HepG2 (cell line): ENCODE data around the gene SUPT6H. TPM values are rescaled to one million over a fixed set of nuclear protein-coding genes. Genes with fewer than 3 reads are reported as not detected.
A peak's percentile ranks its signal among the peaks of the same experiment; 100 is the strongest.

Source experiments
- ATAC-seq: fragments of 200-7000 bp; cut with Tn5 transposase; 3 replicates; pipeline ENCODE4 v1.9.1; 2020; ENCODE audit warnings: mild to moderate bottlenecking, moderate library complexity
- BruUV-seq: library from RNA; stranded (reverse); fragments of 400-500 nt; replicated peaks from 2 replicates; lab custom pipeline; 2021; lab: Mats Ljungman, UMichigan
- CTCF ChIA-PET: fragments of 300-600 bp; formaldehyde crosslinking; extraction: SDS; loops from one replicate; lab custom pipeline; 2021; ENCODE audit warnings: low total read pairs, inconsistent platforms, low intra/inter-chr PET ratio; lab: Yijun Ruan, JAX
- POLR2A ChIA-PET: fragments of 350-600 bp; sonication (Branson Sonifier 250); formaldehyde crosslinking; loops from one replicate; lab custom pipeline; 2020; ENCODE audit warnings: antibody characterized with exemption, inconsistent platforms; lab: Yijun Ruan, JAX
- DNase-seq: peaks from one replicate; pipeline ENCODE4 v3.0.0-alpha.2; 2015; ENCODE audit warnings: low spot score
- FAIRE-seq: peaks from 3 replicates; lab custom pipeline; 2011; peaks lifted over from hg19 to GRCh38; lab: Jason Lieb, UNC
- H2AFZ ChIP-seq: one replicate; pipeline ENCODE4 v1.6.1; 2011; ENCODE audit warnings: low read length, inconsistent platforms
- H3K27ac ChIP-seq: fragments of 300-600 bp; 3 replicates; pipeline ENCODE4 v1.8.0; 2011; ENCODE audit warnings: mixed run types, mild to moderate bottlenecking, mixed read lengths, low read length, inconsistent platforms; ENCODE audit not compliant: insufficient read depth; ENCODE audit errors: extremely low read length
- H3K27me3 ChIP-seq, 2 experiments: fragments of 200-600 bp in 1 of 2; 2 replicates in 1 of 2; 3 replicates in 1 of 2; pipeline versions ENCODE4 v1.6.0 to v1.8.0; 2011; ENCODE audit warnings: low read length in 2 of 2, mild to moderate bottlenecking in 2 of 2, moderate library complexity in 2 of 2, inconsistent platforms in 1 of 2; ENCODE audit not compliant: insufficient read depth in 2 of 2, control insufficient read depth in 1 of 2
- H3K36me3 ChIP-seq, 2 experiments: fragments of 200-600 bp in 1 of 2; replicated peaks in 1 of 2; 2 replicates in 1 of 2; 3 replicates in 1 of 2; pipeline versions ENCODE4 v1.5.1 to v1.8.0; 2011; ENCODE audit warnings: low read length in 2 of 2, inconsistent platforms in 1 of 2; ENCODE audit not compliant: insufficient read depth in 2 of 2, control insufficient read depth in 1 of 2
- H3K4me1 ChIP-seq: 2 replicates; pipeline ENCODE4 v1.5.1; 2012; ENCODE audit warnings: low read length, inconsistent platforms; ENCODE audit not compliant: insufficient read depth
- H3K4me2 ChIP-seq: 2 replicates; pipeline ENCODE4 v1.6.0; 2011; ENCODE audit warnings: low read depth, low read length, inconsistent platforms
- H3K4me3 ChIP-seq, 3 experiments: fragments of 200-600 bp in 1 of 3; sonication (generic), shearing (Covaris generic) in 1 of 3; replicated peaks in 1 of 3; 2 replicates each; pipeline ENCODE4 v1.5.1; 2011 to 2016; ENCODE audit warnings: low read length in 3 of 3, inconsistent platforms in 2 of 3, low read depth in 2 of 3, mild to moderate bottlenecking in 2 of 3, control low read depth in 1 of 3, mixed read lengths in 1 of 3; ENCODE audit not compliant: insufficient read depth in 1 of 3
- H3K79me2 ChIP-seq: one replicate; pipeline ENCODE4 v1.6.1; 2011; ENCODE audit warnings: low read length, inconsistent platforms; ENCODE audit not compliant: insufficient read depth
- H3K9ac ChIP-seq: 2 replicates; pipeline ENCODE4 v1.6.0; 2011; ENCODE audit warnings: mild to moderate bottlenecking, low read depth, low read length, inconsistent platforms; ENCODE audit not compliant: insufficient read depth
- H3K9me3 ChIP-seq: 2 replicates; pipeline ENCODE4 v1.5.1; 2012; ENCODE audit warnings: mild to moderate bottlenecking, low read length
- H4K20me1 ChIP-seq: 2 replicates; pipeline ENCODE4 v1.6.0; 2011; ENCODE audit warnings: inconsistent platforms, mild to moderate bottlenecking, low read length, moderate library complexity; ENCODE audit not compliant: insufficient read depth
- ETS1 ChIP-seq: sonication (generic); formaldehyde crosslinking; IDR thresholded peaks from 2 replicates; pipeline ENCODE4 v1.4.0; 2020; ENCODE audit warnings: missing genetic modification reagents
- TAF1 ChIP-seq: sonication (generic); formaldehyde crosslinking; IDR thresholded peaks from 2 replicates; pipeline ENCODE4 v1.4.0; 2020; ENCODE audit warnings: missing genetic modification reagents
- ZMYM2 ChIP-seq: sonication (generic); formaldehyde crosslinking; IDR thresholded peaks from 2 replicates; pipeline ENCODE4 v1.8.0; 2022; ENCODE audit warnings: mild to moderate bottlenecking, missing genetic modification reagents
- ZNF646 ChIP-seq: sonication (generic); formaldehyde crosslinking; IDR thresholded peaks from 2 replicates; pipeline ENCODE4 v1.9.0; 2021; ENCODE audit warnings: mild to moderate bottlenecking, missing genetic modification reagents
- WGBS: methylation state at CpG from one replicate; pipeline ENCODE4 v1.1.6; 2017; ENCODE audit warnings: low lambda C conversion rate; 5-methylcytosine and 5-hydroxymethylcytosine counted together
- in situ Hi-C: cut with HindIII; loops from 2 replicates; pipeline ENCODE4 v1.10.0; 2017; ENCODE audit warnings: low pct_unique_long_range_greater_than_20kb; ENCODE audit not compliant: extremely low pct_ligation_motif_present
- intact Hi-C: fragments of 100-400 bp; cut with micrococcal nuclease; formaldehyde crosslinking; loops from one replicate; pipeline ENCODE4 v1.10.0; 2022; ENCODE audit not compliant: unreplicated experiment
- polyA plus RNA-seq, 8 experiments: library from polyadenylated mRNA; depleted of rRNA in 3 of 8; stranded (reverse) in 7 of 8; unstranded in 1 of 8; fragments of >200 nt; fragmentation: Illumina TruSeq in 4 of 8; extraction: Trizol in 4 of 8; gene quantifications; 2 replicates each; pipeline versions ENCODE4 v1.2.1 to v1.2.3, GENCODE V29; 2011 to 2016; ENCODE audit warnings: low read depth in 4 of 8, missing spikeins in 1 of 8, mixed read lengths in 1 of 8; ENCODE audit not compliant: insufficient read depth in 1 of 8
- total RNA-seq, 5 experiments: library from RNA; depleted of rRNA; stranded (reverse); fragments of >200 nt; fragmentation: Illumina TruSeq; extraction: Trizol; gene quantifications; 2 replicates each; pipeline ENCODE4 v1.2.3, GENCODE V29; 2016; ENCODE audit warnings: low read depth in 1 of 5
- TF ChIP-seq, protein P1 (sequence below): IDR thresholded peaks from 2 replicates; pipeline ENCODE4 v1.6.1; 2016; ENCODE audit warnings: control low read depth
- TF ChIP-seq, protein P2 (sequence below): sonication (generic); formaldehyde crosslinking; conservative IDR thresholded peaks from 2 replicates; pipeline ENCODE4 v1.4.0; 2020; ENCODE audit warnings: missing genetic modification reagents
- TF ChIP-seq, protein P3 (sequence below): sonication (generic); formaldehyde crosslinking; conservative IDR thresholded peaks from 2 replicates; pipeline ENCODE4 v1.8.0; 2022; ENCODE audit warnings: mild to moderate bottlenecking, moderate library complexity, missing genetic modification reagents

Gene SUPT6H
- total and polyA plus RNA-seq, 2 of the 13 experiments (the other 11 are each of a cell fraction or from before 2014, with no cell fraction given): 32.7 to 39.9 TPM

DNA sequence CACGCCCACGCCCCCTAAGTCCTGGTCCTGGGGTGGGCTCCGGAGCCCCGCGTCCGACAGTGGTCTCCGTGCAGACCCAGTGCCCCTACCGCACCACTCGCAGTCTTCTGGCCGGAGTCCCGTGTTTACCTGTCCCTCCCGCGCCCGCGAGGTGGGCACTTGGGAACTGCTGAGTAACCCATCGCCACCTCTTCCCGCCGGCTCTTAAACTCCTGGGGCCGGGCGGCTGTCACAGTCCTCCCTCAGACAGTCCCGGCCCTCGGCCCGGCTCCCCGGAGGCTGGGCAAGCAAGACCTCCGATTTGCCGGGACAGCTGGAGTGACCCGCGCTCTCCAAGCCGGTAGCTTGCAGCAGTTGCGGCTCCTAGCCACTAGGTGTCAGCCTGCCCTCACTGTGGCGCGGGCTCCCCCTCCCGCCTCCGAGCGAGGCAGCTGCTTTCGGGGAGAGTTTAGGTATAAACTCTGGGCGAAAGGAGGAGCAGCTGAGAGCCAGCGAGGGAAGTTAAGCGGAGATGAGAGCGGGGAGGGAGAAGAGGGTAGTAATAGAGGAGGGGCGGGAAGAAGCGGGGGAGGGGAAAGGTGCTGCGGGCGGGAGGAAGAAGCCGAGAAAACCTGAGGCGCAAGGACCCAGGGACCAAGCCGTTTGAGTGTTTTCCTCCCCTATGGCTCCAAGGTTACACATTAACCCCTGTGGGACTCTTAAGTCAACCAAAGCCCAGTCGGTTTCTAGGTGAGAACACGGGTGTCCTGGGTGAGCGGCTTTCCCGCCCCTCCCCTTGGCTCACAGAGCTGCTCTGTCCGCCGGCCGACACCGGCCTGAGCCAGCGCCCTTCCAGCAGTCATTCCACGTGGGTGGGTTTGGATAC lies 64.9 kb downstream of the SUPT6H start:
- peak; percentile 96 for DNase-seq
- Histone ChIP-seq H3K4me2 (peak overlapping the region; percentile 90), H3K27me3 (no peaks in the 10 kb centered on the region; a peak in 1 of 5 replicates), H4K20me1 (peaks cover 29% of the 10 kb centered on the region), H3K79me2 (peaks cover 19% of the 10 kb centered on the region), H3K4me1 (peaks cover 53% of the 10 kb centered on the region), H3K4me3 (peak overlapping the region; percentile 73 to 90 (median 87)), H2AFZ (no peak overlapping the region), H3K27ac (peak overlapping the region; percentile 88), H3K9me3 (no peaks in the 10 kb centered on the region), H3K9ac (peak overlapping the region; percentile 79), H3K36me3 (peaks cover 7 to 26% of the 10 kb centered on the region in 2 experiments; a peak in 4 of 5 replicates)
- FAIRE-seq: peak; percentile 71
- intact Hi-C loops: loop anchor here (1.0 to 2.0 kb wide), 3 partner anchors 23 to 42 kb away; no protein-coding TSS in a partner anchor
- ATAC-seq: peak; percentile 51
- BruUV-seq: no TSS peak
- ChIA-PET POLR2A (interaction anchor here (0.6 to 8.7 kb wide), 32 partner anchors 7 to 239 kb away, joined by 3 to 590 read pairs (median 5); partner anchors contain the start of genes BLTP2, DHRS13, ERAL1 and FAM222B), CTCF (interaction anchor here (0.8 to 5.0 kb wide), 7 partner anchors 17 to 190 kb away, joined by 3 to 142 read pairs (median 4); partner anchors contain the start of genes DHRS13 and TRAF4)
- under 1% methylated on average over 40 of the region's 57 CpGs for WGBS
- in situ Hi-C loops: loop anchor here (25.0 kb wide), 1 partner anchor 385 kb away; no protein-coding TSS in a partner anchor
- no peak for TF ChIP-seq ETS1 (CRISPR knock-in tag)
- no peak for TF ChIP-seq ZNF646 (CRISPR knock-in tag)
- TF ChIP-seq ZMYM2: no peak
- TF ChIP-seq TAF1 (CRISPR knock-in tag): peak; percentile 14; the same call in 1 of the 2 replicates
- TF ChIP-seq, protein P1, sequence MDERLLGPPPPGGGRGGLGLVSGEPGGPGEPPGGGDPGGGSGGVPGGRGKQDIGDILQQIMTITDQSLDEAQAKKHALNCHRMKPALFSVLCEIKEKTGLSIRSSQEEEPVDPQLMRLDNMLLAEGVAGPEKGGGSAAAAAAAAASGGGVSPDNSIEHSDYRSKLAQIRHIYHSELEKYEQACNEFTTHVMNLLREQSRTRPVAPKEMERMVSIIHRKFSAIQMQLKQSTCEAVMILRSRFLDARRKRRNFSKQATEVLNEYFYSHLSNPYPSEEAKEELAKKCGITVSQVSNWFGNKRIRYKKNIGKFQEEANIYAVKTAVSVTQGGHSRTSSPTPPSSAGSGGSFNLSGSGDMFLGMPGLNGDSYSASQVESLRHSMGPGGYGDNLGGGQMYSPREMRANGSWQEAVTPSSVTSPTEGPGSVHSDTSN: 0 out of 2 replicates have a peak, but pooled peaks have one; percentile 8
- TF ChIP-seq, protein P2, sequence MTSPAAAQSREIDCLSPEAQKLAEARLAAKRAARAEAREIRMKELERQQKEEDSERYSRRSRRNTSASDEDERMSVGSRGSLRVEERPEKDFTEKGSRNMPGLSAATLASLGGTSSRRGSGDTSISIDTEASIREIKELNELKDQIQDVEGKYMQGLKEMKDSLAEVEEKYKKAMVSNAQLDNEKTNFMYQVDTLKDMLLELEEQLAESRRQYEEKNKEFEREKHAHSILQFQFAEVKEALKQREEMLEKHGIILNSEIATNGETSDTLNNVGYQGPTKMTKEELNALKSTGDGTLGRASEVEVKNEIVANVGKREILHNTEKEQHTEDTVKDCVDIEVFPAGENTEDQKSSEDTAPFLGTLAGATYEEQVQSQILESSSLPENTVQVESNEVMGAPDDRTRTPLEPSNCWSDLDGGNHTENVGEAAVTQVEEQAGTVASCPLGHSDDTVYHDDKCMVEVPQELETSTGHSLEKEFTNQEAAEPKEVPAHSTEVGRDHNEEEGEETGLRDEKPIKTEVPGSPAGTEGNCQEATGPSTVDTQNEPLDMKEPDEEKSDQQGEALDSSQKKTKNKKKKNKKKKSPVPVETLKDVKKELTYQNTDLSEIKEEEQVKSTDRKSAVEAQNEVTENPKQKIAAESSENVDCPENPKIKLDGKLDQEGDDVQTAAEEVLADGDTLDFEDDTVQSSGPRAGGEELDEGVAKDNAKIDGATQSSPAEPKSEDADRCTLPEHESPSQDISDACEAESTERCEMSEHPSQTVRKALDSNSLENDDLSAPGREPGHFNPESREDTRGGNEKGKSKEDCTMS: no peak
- TF ChIP-seq, protein P3, sequence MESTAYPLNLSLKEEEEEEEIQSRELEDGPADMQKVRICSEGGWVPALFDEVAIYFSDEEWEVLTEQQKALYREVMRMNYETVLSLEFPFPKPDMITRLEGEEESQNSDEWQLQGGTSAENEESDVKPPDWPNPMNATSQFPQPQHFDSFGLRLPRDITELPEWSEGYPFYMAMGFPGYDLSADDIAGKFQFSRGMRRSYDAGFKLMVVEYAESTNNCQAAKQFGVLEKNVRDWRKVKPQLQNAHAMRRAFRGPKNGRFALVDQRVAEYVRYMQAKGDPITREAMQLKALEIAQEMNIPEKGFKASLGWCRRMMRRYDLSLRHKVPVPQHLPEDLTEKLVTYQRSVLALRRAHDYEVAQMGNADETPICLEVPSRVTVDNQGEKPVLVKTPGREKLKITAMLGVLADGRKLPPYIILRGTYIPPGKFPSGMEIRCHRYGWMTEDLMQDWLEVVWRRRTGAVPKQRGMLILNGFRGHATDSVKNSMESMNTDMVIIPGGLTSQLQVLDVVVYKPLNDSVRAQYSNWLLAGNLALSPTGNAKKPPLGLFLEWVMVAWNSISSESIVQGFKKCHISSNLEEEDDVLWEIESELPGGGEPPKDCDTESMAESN: peak; percentile 65
